Prostate gland (tissue), 2 donors: ENCODE measurements around the gene EPS15. TPM values are rescaled to one million over a fixed set of nuclear protein-coding genes. Genes with fewer than 3 reads are reported as not detected.

Experiments used
- DNase-seq: peaks from one replicate; pipeline ENCODE4 v3.0.0-alpha.2; 2019; ENCODE audit warnings: low spot score
- H3K27ac ChIP-seq, 2 donors: fragments of 200-600 bp; sonication (generic); 2 replicates each; pipeline ENCODE4 v1.5.1; 2017 to 2019
- H3K27me3 ChIP-seq: fragments of 200-600 bp; sonication (generic); replicated peaks from 2 replicates; pipeline ENCODE4 v1.5.1; 2019; ENCODE audit not compliant: insufficient read depth
- H3K36me3 ChIP-seq, 2 donors: fragments of 200-600 bp; sonication (generic); 1 replicate in 1 of 2; 2 replicates in 1 of 2; pipeline versions ENCODE4 v1.5.1 to v1.8.1; 2017 to 2019
- H3K4me1 ChIP-seq: fragments of 200-600 bp; sonication (generic); replicated peaks from 2 replicates; pipeline ENCODE4 v1.5.1; 2019
- H3K4me3 ChIP-seq, 2 donors: fragments of 200-600 bp; sonication (generic); 2 replicates each; pipeline ENCODE4 v1.5.1; 2017 to 2019
- H3K9me3 ChIP-seq: fragments of 200-600 bp; sonication (generic); 2 replicates; pipeline ENCODE4 v1.5.1; 2017
- POLR2A ChIP-seq: fragments of 450-650 bp; IDR thresholded peaks from one replicate; pipeline ENCODE4 v1.6.1; 2016; ENCODE audit warnings: antibody characterized with exemption, mild to moderate bottlenecking
- POLR2AphosphoS5 ChIP-seq: sonication (generic); formaldehyde crosslinking; IDR thresholded peaks from one replicate; pipeline ENCODE4 v1.6.1; 2017; ENCODE audit warnings: antibody characterized with exemption
- WGBS: methylation state at CpG from one replicate; pipeline ENCODE4 v1.1.5; 2018; 5-methylcytosine and 5-hydroxymethylcytosine counted together
- intact Hi-C: fragments of 100-400 bp; cut with DNase I; formaldehyde crosslinking; loops from one replicate; pipeline ENCODE4 v1.14.2; 2022
- total RNA-seq, 2 donors: library from RNA; depleted of rRNA; stranded (reverse); fragments of >200 nt; gene quantifications; one replicate each; pipeline ENCODE4 v1.1.0, GENCODE V29; 2016
- TF ChIP-seq, protein P1 (sequence below), 4 experiments: fragments of 200-600 bp in 2 of 4; fragments of 450-650 bp in 2 of 4; sonication (generic) in 2 of 4; IDR thresholded peaks; 1 replicate in 3 of 4; 2 replicates in 1 of 4; pipeline ENCODE4 v1.5.1; 2016 to 2019; ENCODE audit warnings: antibody characterized with exemption in 4 of 4, mild to moderate bottlenecking in 2 of 4, moderate library complexity in 2 of 4

EPS15 gene
- total RNA-seq, 2 donors from 2014 or later, result 62.4 to 70.4 TPM

- no peak overlapping the region for H3K27ac ChIP-seq
- H3K36me3 ChIP-seq, result no peaks in the 10 kb centered on the region
- H3K4me1 ChIP-seq, result no peaks in the 10 kb centered on the region
- intact Hi-C loops, result no loop called here
- H3K4me3 ChIP-seq, result no peak overlapping the region
- WGBS, result 92% methylated on average over 1 of the region's 1 CpG
- H3K27me3 ChIP-seq, result no peaks in the 10 kb centered on the region
- no peak for TF ChIP-seq POLR2A
- TF ChIP-seq, protein P1, sequence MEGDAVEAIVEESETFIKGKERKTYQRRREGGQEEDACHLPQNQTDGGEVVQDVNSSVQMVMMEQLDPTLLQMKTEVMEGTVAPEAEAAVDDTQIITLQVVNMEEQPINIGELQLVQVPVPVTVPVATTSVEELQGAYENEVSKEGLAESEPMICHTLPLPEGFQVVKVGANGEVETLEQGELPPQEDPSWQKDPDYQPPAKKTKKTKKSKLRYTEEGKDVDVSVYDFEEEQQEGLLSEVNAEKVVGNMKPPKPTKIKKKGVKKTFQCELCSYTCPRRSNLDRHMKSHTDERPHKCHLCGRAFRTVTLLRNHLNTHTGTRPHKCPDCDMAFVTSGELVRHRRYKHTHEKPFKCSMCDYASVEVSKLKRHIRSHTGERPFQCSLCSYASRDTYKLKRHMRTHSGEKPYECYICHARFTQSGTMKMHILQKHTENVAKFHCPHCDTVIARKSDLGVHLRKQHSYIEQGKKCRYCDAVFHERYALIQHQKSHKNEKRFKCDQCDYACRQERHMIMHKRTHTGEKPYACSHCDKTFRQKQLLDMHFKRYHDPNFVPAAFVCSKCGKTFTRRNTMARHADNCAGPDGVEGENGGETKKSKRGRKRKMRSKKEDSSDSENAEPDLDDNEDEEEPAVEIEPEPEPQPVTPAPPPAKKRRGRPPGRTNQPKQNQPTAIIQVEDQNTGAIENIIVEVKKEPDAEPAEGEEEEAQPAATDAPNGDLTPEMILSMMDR (IDR thresholded peaks at IDR 0.05), result no peak
- TF ChIP-seq POLR2AphosphoS5, result no peak
- H3K9me3 ChIP-seq, result no peaks in the 10 kb centered on the region
- DNase-seq, result no peak
These were observed 75.0 kb downstream of the EPS15 start for GRCh38 chr1:51444096-51444495.

DNA sequence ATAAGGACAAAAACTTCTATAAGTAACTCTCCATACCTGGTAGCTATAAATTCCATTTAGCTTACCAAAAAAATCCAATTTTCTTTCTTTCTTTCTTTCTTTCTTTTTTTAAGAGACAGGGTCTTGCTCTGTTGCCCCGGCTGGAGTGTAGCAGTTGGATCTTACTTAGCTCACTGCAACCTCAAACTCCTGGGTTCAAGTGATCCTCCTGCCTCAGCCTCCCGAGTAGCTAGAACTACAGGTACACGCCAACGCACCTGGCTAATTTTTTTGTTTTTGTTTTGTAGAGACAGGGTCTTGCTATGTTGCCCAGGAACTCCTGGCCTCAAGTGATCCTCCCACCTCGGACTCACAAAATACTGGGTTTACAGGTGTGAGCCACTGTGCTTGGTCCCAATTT lies 75.5 kb downstream of the EPS15 start:
- Histone ChIP-seq H3K9me3 (no peaks in the 10 kb centered on the region), H3K4me3 (no peak overlapping the region), H3K27me3 (no peaks in the 10 kb centered on the region), H3K27ac (no peak overlapping the region), H3K36me3 (no peaks in the 10 kb centered on the region), H3K4me1 (no peaks in the 10 kb centered on the region)
- DNase-seq, result no peak
- 98% methylated on average over 5 of the region's 5 CpGs for WGBS
- intact Hi-C loops, result no loop called here
- no peak for TF ChIP-seq POLR2A
- TF ChIP-seq, protein P1 (IDR thresholded peaks at IDR 0.05), result no peak
- no peak for TF ChIP-seq POLR2AphosphoS5

DNA sequence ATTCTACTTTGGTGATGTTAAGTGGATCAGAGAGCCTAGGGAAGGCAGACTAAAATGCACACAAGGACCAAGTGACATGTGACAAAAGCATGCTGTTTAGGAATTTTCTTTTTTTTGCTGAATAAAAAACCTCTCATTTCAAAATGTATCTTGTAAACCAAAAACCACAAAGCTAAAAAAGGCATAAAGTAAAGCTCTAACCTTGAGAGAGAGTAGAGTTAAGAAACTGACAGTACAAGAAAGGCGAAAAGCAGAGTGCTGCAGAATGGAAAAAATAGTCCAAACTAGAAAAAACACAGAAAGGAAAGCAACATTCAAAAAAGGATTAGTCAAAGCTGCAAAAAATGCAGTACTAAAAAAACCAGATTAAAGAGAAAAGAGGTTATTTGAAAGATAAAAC lies 76.5 kb downstream of the EPS15 start:
- H3K9me3 ChIP-seq, result no peaks in the 10 kb centered on the region
- H3K27me3 ChIP-seq, result no peaks in the 10 kb centered on the region
- H3K27ac ChIP-seq, result no peak overlapping the region
- intact Hi-C loops, result no loop called here
- 86% methylated on average over 1 of the region's 1 CpG for WGBS
- DNase-seq, result no peak
- no peaks in the 10 kb centered on the region for H3K4me1 ChIP-seq
- no peaks in the 10 kb centered on the region for H3K36me3 ChIP-seq
- no peak overlapping the region for H3K4me3 ChIP-seq
- TF ChIP-seq POLR2A, result no peak
- TF ChIP-seq POLR2AphosphoS5, result no peak
- TF ChIP-seq, protein P1 (IDR thresholded peaks at IDR 0.05), result no peak

- no peak for DNase-seq
- intact Hi-C loops, result no loop called here
- H3K27ac ChIP-seq, result no peak overlapping the region
These were observed 76.9 kb downstream of the EPS15 start for GRCh38 chr1:51442198-51442597.

DNA sequence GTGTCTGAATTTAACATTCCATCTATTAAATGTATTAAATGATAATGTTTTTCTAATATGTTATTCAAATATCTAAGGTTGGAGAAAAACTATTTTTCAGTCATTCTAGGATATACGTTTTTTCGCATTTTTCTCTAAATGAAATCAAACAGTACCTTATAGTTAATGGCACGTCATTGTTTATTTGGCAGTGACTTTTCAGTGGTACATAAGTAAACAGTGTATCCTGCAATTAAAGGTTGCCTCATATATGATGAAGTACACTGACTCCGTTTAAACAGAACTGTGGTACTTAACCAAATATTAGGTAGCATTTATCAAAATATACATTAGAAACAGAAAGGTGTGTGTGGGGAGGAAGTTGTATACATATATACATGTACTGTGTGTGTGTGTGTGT lies 79.2 kb downstream of the EPS15 start:
- 70% methylated on average over 4 of the region's 4 CpGs for WGBS
- Histone ChIP-seq H3K9me3 (no peaks in the 10 kb centered on the region), H3K4me3 (no peak overlapping the region), H3K27ac (no peak overlapping the region), H3K4me1 (no peaks in the 10 kb centered on the region), H3K36me3 (no peaks in the 10 kb centered on the region), H3K27me3 (no peaks in the 10 kb centered on the region)
- no peak for DNase-seq
- TF ChIP-seq, protein P1 (IDR thresholded peaks at IDR 0.05), result no peak
- TF ChIP-seq POLR2A (no peak), POLR2AphosphoS5 (no peak)
- intact Hi-C loops, result no loop called here

More at GRCh38 chr1:51442198-51442597, 76.9 kb downstream of the EPS15 start:
- H3K4me1 ChIP-seq, result no peaks in the 10 kb centered on the region
- TF ChIP-seq POLR2A (no peak), POLR2AphosphoS5 (no peak)
- TF ChIP-seq, protein P1 (IDR thresholded peaks at IDR 0.05), result no peak
- H3K4me3 ChIP-seq, result no peak overlapping the region
- no peaks in the 10 kb centered on the region for H3K27me3 ChIP-seq
- no peaks in the 10 kb centered on the region for H3K9me3 ChIP-seq
- no peaks in the 10 kb centered on the region for H3K36me3 ChIP-seq
